Tibial artery (tissue), 4 donors: ENCODE results near the gene OXT.

Source experiments
- DNase-seq, 2 donors: peaks; one replicate each; pipeline ENCODE4 v3.0.0-alpha.2; 2019
- H3K27ac ChIP-seq, 2 donors: fragments of 200-600 bp; sonication (generic) in 1 of 2; 1 replicate in 1 of 2; 2 replicates in 1 of 2; pipeline ENCODE4 v1.5.1; 2018 to 2019; ENCODE audit warnings: mild to moderate bottlenecking in 1 of 2
- H3K27me3 ChIP-seq, 2 donors: fragments of 200-600 bp; sonication (generic) in 1 of 2; one replicate each; pipeline versions ENCODE4 v1.5.1 to v1.6.0; 2016 to 2019
- H3K36me3 ChIP-seq, 3 donors: fragments of 200-600 bp; sonication (generic) in 2 of 3; one replicate each; pipeline ENCODE4 v1.5.1; 2016 to 2019; ENCODE audit warnings: mild to moderate bottlenecking in 2 of 3
- H3K4me1 ChIP-seq, 4 donors: fragments of 200-600 bp; sonication (generic) in 2 of 4; 1 replicate in 3 of 4; 2 replicates in 1 of 4; pipeline ENCODE4 v1.5.1; 2016 to 2019
- H3K4me3 ChIP-seq, 2 donors: fragments of 200-600 bp; sonication (generic) in 1 of 2; 1 replicate in 1 of 2; 2 replicates in 1 of 2; pipeline ENCODE4 v1.5.1; 2018 to 2019; ENCODE audit warnings: mild to moderate bottlenecking in 2 of 2
- H3K9me3 ChIP-seq, 3 donors: fragments of 200-600 bp; sonication (generic) in 1 of 3; one replicate each; pipeline ENCODE4 v1.5.1; 2016 to 2019
- intact Hi-C: fragments of 100-400 bp; cut with DNase I; formaldehyde crosslinking; loops from one replicate; pipeline ENCODE4 v1.15.0; 2023; ENCODE audit warnings: low total_unique reads
- TF ChIP-seq, protein P1 (sequence below), 2 experiments: fragments of 200-600 bp in 1 of 2; fragments of 450-650 bp in 1 of 2; IDR thresholded peaks; one replicate each; pipeline ENCODE4 v1.5.1; 2017 to 2019; ENCODE audit warnings: antibody characterized with exemption in 2 of 2, mild to moderate bottlenecking in 1 of 2, moderate library complexity in 1 of 2

Gene OXT

DNA sequence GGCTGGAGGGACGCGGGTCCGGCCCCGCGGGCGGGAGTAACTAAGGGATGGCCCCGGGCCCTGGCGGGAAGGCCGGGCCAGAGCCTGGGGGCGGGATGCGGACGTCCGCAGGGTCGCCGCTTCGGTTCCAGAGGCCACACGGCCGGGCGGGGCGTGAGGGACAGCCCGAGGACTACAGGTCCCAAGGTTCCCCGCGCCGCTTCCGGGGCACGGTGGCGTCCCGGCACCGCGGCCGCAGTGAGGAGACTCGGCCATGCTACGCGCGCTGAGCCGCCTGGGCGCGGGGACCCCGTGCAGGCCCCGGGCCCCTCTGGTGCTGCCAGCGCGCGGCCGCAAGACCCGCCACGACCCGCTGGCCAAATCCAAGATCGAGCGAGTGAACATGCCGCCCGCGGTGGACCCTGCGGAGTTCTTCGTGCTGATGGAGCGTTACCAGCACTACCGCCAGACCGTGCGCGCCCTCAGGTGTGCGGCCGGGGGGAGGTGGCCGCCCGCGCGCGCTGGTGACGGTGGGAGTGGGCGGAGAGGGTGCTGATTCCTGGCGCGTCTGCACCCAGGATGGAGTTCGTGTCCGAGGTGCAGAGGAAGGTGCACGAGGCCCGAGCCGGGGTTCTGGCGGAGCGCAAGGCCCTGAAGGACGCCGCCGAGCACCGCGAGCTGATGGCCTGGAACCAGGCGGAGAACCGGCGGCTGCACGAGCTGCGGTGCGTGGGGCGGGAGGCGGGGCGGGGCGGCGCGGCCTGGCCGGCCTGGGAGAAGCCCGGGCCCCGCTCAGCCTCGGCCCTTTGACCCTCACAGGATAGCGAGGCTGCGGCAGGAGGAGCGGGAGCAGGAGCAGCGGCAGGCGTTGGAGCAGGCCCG lies 25.4 kb upstream of the OXT start, which contains the start of gene MRPS26:
TSS of gene MRPS26 (plus strand) at position 237 of the 861 bp plus-strand sequence. CDS start at position 254, 17 bp downstream.
- TF ChIP-seq, protein P1, sequence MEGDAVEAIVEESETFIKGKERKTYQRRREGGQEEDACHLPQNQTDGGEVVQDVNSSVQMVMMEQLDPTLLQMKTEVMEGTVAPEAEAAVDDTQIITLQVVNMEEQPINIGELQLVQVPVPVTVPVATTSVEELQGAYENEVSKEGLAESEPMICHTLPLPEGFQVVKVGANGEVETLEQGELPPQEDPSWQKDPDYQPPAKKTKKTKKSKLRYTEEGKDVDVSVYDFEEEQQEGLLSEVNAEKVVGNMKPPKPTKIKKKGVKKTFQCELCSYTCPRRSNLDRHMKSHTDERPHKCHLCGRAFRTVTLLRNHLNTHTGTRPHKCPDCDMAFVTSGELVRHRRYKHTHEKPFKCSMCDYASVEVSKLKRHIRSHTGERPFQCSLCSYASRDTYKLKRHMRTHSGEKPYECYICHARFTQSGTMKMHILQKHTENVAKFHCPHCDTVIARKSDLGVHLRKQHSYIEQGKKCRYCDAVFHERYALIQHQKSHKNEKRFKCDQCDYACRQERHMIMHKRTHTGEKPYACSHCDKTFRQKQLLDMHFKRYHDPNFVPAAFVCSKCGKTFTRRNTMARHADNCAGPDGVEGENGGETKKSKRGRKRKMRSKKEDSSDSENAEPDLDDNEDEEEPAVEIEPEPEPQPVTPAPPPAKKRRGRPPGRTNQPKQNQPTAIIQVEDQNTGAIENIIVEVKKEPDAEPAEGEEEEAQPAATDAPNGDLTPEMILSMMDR (IDR thresholded peaks at IDR 0.05), result no peak
- peaks cover 0 to 46% (median 33%) of the 10 kb centered on the region in 4 donors for H3K4me1 ChIP-seq
- no peaks in the 10 kb centered on the region for H3K27me3 ChIP-seq
- H3K27ac ChIP-seq, result peak within 1 kb of the TSS; percentile 88 to 93
- no peaks in the 10 kb centered on the region for H3K9me3 ChIP-seq
- peak; percentile 91 to 93 for DNase-seq
- H3K36me3 ChIP-seq, result peaks cover 15 to 31% (median 26%) of the 10 kb centered on the region in 3 donors
- H3K4me3 ChIP-seq, result peak within 1 kb of the TSS; percentile 74 to 77
- intact Hi-C loops, result no loop called here

DNA sequence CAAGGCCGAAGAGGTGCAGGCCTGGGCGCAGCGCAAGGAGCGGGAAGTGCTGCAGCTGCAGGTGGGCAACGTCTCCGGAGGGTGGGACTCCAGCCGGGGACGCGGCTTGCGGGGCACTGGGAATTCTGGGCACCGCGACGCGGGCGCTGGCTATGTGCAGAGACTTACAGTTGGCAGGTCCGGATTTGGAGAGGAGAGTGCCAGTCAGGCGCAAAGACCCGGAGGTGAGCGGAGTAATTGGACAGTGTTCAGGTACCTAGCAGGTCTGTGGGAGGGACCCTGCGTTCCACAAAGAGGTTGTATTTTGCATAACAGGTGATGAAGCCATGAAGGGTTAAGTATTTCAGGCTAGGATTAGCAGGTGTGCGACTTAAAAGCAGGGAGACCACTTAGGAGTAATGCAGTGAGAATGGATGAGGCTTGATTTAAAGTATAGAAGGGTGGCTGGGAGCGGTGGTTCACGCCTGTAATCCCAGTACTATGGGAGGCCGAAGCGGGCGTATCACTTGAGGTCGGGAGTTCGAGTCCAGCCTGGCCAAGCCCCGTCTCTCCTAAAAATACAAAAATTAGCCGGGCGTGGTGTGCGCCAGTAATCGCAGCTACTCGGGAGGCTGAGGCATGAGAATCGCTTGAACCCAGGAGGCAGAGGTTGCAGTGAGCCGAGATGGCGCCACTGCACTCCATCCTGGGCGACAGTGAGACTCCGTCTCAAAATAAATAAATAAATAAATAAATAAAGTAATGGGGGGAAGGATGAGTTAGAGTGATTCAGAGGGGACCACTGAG lies 24.6 kb upstream of the OXT start:
- Histone ChIP-seq H3K4me1 (peaks cover 0 to 42% (median 27%) of the 10 kb centered on the region in 4 donors), H3K27ac (peak overlapping the region; percentile 88 to 93), H3K36me3 (peaks cover 15 to 35% (median 26%) of the 10 kb centered on the region in 3 donors), H3K27me3 (no peaks in the 10 kb centered on the region), H3K9me3 (no peaks in the 10 kb centered on the region), H3K4me3 (peak overlapping the region; percentile 74 to 77)
- intact Hi-C loops, result no loop called here
- TF ChIP-seq, protein P1 (IDR thresholded peaks at IDR 0.05), result no peak
- DNase-seq, result no peak

DNA sequence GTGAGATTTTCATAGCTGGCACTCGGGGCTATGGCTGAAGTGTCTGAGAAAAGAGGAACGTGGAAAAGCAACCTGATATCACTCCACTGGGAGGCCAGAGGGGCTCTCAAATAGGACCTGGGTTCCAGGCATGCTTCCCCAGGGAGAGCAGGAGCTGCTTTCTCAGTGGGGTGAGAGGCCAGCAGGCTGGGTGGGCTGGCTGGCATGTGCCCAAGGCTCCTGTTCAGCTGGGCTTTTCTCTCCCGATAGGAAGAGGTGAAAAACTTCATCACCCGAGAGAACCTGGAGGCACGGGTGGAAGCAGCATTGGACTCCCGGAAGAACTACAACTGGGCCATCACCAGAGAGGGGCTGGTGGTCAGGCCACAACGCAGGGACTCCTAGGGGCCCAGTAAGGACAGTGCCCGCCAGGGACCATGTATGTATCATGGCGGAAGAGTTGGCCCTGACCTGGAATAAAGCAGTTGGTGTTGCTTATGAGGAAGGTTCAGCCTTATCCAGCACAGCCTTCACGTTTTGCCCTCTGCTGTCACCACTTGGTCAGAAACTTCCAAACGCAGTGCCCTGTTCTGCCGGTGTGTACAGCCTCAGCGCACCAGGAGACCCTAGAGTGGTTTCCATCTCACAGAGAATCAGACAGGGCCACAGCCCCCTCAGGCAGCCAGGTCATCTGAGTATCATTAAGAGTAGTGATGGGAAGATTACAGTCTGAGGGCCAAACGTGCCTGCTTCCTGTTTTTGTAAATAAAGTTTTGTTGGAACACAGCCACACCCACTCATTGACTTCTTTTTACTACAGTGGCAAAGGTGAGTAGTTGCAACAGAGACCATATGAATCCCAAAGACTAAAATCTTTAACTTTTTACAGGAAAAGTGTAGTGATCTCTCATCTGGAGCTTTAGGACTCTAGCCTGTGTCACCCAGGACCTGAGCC lies 23.7 kb upstream of the OXT start:
- no peaks in the 10 kb centered on the region for H3K9me3 ChIP-seq
- no peak overlapping the region for H3K4me3 ChIP-seq
- intact Hi-C loops, result no loop called here
- peaks cover 0 to 34% (median 20%) of the 10 kb centered on the region in 4 donors for H3K4me1 ChIP-seq
- no peak overlapping the region for H3K27ac ChIP-seq
- no peaks in the 10 kb centered on the region for H3K27me3 ChIP-seq
- no peak for DNase-seq
- TF ChIP-seq, protein P1 (IDR thresholded peaks at IDR 0.05), result no peak
- peaks cover 15 to 35% (median 26%) of the 10 kb centered on the region in 3 donors for H3K36me3 ChIP-seq

DNA sequence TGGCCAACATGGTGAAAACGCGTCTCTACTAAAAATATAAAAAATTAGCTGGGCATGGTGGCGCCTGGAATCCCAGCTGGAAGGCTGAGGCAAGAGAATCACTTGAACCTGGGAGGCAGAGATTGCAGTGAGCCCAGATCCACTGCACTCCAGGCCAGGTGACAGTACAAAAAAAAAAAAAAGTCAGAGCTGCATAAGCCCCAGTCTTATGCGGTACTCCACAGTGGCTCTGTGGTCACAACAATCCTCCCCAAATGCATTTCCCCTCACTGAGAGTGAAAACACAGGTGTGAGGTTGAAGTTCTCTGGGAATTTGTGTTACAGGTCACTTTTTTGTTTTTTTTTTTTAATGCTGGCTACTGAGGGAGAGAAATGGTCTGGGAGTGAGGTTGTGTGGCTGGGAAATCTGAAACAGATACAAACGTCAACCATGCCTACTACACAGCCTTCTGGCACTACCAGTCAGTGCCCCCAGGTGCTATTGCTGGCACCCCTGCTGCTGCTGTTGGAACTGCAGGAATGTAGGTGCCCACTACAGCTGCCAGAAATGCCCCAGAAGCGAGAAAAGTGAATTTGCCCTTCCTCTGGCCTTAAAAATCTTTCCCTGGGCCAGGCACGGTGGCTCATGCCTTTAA lies 19.9 kb upstream of the OXT start:
- peaks cover 15 to 35% (median 26%) of the 10 kb centered on the region in 3 donors for H3K36me3 ChIP-seq
- TF ChIP-seq, protein P1 (IDR thresholded peaks at IDR 0.05), result no peak
- H3K4me3 ChIP-seq, result no peak overlapping the region
- intact Hi-C loops, result no loop called here
- no peaks in the 10 kb centered on the region for H3K27me3 ChIP-seq
- DNase-seq, result no peak
- H3K4me1 ChIP-seq, result peaks cover 0 to 16% (median 13%) of the 10 kb centered on the region in 4 donors
- no peaks in the 10 kb centered on the region for H3K9me3 ChIP-seq
- H3K27ac ChIP-seq, result no peak overlapping the region
